Measurements from ENCODE around the gene EXD3. TPM values are rescaled to one million over a fixed set of nuclear protein-coding genes. Genes with fewer than 3 reads are reported as not detected.
A peak's percentile ranks its signal among the peaks of the same experiment; 100 is the strongest.

Gene EXD3
- total RNA-seq, 8 experiments from 2014 or later = 3.2 to 14.8 (median 9.6) TPM

- in situ Hi-C loops (cut with MboI; ENCODE audit: low pct_unique_long_range_greater_than_20kb in 2 of 9, low sequenced_read_pairs in 9 of 9, unreplicated experiment in 9 of 9) = loop anchor here in 6 of 9 experiments (25.0 kb wide), 2 partner anchors 97 to 222 kb away; partner anchors contain the start of genes EXD3 (in 5 of the 6) and NOXA1 (in 5 of the 6)
- Histone ChIP-seq H3K27ac (peak overlapping the region in 1 of 2 donors; percentile 70), H3K4me3 (no peak overlapping the region), H3K4me1 (replicated peaks in 1 of 2) (peaks cover 53 to 75% of the 10 kb centered on the region in 2 donors)
- WGBS, 10 experiments = 80% methylated on average over 1 of the region's 42 CpGs; no CpG with 5 or more reads in 9 of the 10 experiments
- ATAC-seq (replicated peaks in 6 of 8) = peak in 3 of 8 experiments; percentile 0 to 4 (median 0)
Observed at GRCh38 chr9:137314561-137315560, 108.1 kb downstream of the EXD3 start.

DNA sequence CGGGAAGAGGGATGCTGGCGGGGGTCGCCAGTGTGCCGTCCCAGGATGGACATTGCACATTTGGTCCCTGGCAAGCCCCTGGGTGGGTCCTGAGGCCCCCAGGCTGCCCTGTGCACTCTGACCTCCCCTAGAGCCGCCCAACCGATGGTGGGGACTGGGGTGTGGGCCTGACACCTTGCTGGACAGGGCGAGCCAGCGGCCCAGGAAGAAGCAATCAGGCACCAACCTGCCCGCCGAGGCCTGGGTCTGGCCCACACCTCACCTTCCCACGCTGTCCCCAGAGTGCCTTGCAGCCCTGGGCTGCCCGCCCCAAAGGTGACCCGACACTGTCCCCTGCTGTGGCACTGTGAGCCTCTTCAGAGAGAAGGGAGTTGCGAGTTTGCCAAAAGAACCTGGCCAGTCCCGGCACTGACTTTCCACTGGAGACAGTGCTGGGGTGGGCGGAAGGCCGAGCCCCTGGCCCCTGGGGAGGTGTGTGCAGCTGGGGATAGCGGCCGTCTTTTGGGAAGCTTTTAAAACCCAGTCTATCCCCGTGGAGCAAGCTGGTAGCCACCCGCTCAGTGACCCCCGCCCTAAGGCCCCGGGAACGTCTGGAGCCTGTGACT is 108.9 kb downstream of the EXD3 start:
- no peak for ATAC-seq (replicated peaks in 6 of 8)
- Histone ChIP-seq H3K4me3 (no peak overlapping the region), H3K4me1 (replicated peaks in 1 of 2) (peaks cover 53 to 72% of the 10 kb centered on the region in 2 donors), H3K27ac (peak overlapping the region in 1 of 2 donors; percentile 70)
- in situ Hi-C loops (cut with MboI; ENCODE audit: low pct_unique_long_range_greater_than_20kb in 2 of 9, low sequenced_read_pairs in 9 of 9, unreplicated experiment in 9 of 9) = loop anchor here in 6 of 9 experiments (25.0 kb wide), 2 partner anchors 98 to 223 kb away; partner anchors contain the start of genes EXD3 (in 5 of the 6) and NOXA1 (in 5 of the 6)
- 58 to 100% (median 80%) methylated on average over 1 to 4 of the region's 24 CpGs; no CpG with 5 or more reads in 7 of the 10 experiments for WGBS, 10 experiments

DNA sequence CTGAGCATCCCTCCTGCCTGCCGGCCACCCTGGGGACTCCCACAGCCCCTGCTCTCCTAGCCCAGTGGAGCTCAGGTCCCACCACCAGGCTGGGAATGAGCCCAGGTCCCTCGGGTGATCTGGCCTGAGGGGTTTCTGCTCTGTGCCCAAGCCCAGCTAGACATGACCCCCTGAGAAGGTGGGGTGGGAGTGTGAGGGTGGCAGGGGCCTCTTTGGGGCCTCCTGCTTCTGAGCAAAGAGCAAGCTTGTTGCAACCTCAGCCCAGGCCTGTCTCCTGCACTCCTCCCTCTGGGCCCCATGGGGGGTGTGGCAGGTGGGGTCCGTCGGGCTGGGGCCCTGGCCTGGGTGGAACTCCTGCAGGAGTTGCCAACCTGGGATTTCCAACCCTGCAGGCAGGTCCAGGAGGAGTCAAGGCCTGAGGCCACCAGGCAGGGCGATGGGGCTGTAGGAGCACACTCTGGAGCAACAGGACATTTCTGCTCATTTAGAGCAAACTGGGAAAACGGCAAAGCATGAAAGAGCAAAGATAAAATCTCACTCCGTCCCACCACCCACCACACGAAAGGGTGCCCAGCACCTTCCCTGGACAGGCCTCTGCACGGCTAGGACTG is 109.5 kb downstream of the EXD3 start:
- ATAC-seq (replicated peaks in 6 of 8) = peak in 2 of 8 experiments; percentile 4 to 15
- peaks cover 52 to 73% of the 10 kb centered on the region in 2 donors for H3K4me1 ChIP-seq (replicated peaks in 1 of 2)
- no peak overlapping the region for H3K4me3 ChIP-seq
- in situ Hi-C loops (cut with MboI; ENCODE audit: low pct_unique_long_range_greater_than_20kb in 2 of 9, low sequenced_read_pairs in 9 of 9, unreplicated experiment in 9 of 9) = loop anchor here in 6 of 9 experiments (25.0 kb wide), 2 partner anchors 99 to 224 kb away; partner anchors contain the start of genes EXD3 (in 5 of the 6) and NOXA1 (in 5 of the 6)
- WGBS, 10 experiments = 60 to 65% methylated on average over 1 to 2 of the region's 9 CpGs; no CpG with 5 or more reads in 8 of the 10 experiments
- H3K27ac ChIP-seq = peak overlapping the region in 1 of 2 donors; percentile 70

DNA sequence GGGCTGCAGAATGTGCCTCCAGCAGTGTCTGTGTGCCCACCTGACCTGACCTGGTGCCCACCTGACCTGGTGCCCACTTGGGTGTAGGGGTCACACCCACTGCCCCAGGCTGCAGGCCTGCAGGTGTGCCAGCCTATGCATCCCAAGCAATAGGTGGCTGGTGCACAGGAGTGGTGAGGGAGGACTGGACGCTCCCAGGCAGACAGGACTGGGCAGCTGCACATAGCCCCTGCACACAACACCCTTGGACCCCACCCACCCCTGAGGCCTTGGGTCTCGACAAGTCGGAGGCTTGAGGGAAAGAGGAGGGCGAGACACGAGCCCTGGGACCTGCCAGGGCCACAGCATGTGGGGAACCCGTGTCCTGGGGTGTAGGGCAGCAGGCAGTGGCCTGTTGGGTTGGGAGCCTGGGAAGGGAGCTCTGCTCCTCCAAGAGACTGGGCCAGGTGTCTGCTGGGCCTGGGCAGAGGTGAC is 110.1 kb downstream of the EXD3 start:
- 40% methylated on average over 1 of the region's 6 CpGs; no CpG with 5 or more reads in 9 of the 10 experiments for WGBS, 10 experiments
- Histone ChIP-seq H3K27ac (no peak overlapping the region), H3K4me3 (no peak overlapping the region), H3K4me1 (replicated peaks in 1 of 2) (peaks cover 53 to 73% of the 10 kb centered on the region in 2 donors)
- in situ Hi-C loops (cut with MboI; ENCODE audit: low pct_unique_long_range_greater_than_20kb in 2 of 9, low sequenced_read_pairs in 9 of 9, unreplicated experiment in 9 of 9) = loop anchor here in 6 of 9 experiments (25.0 kb wide), 2 partner anchors 99 to 224 kb away; partner anchors contain the start of genes EXD3 (in 5 of the 6) and NOXA1 (in 5 of the 6)
- ATAC-seq (replicated peaks in 6 of 8) = no peak

- Histone ChIP-seq H3K4me3 (no peak overlapping the region), H3K27ac (no peak overlapping the region), H3K4me1 (replicated peaks in 1 of 2) (peaks cover 58 to 73% of the 10 kb centered on the region in 2 donors)
- WGBS, 10 experiments = 80 to 92% (median 83%) methylated on average over 2 to 5 of the region's 28 CpGs; no CpG with 5 or more reads in 7 of the 10 experiments
- no peak for ATAC-seq (replicated peaks in 6 of 8)
- in situ Hi-C loops (cut with MboI; ENCODE audit: low pct_unique_long_range_greater_than_20kb in 2 of 9, low sequenced_read_pairs in 9 of 9, unreplicated experiment in 9 of 9) = loop anchor here in 6 of 9 experiments (25.0 kb wide), 2 partner anchors 100 to 225 kb away; partner anchors contain the start of genes EXD3 (in 5 of the 6) and NOXA1 (in 5 of the 6)
Observed at GRCh38 chr9:137311986-137312851, 110.7 kb downstream of the EXD3 start.

DNA sequence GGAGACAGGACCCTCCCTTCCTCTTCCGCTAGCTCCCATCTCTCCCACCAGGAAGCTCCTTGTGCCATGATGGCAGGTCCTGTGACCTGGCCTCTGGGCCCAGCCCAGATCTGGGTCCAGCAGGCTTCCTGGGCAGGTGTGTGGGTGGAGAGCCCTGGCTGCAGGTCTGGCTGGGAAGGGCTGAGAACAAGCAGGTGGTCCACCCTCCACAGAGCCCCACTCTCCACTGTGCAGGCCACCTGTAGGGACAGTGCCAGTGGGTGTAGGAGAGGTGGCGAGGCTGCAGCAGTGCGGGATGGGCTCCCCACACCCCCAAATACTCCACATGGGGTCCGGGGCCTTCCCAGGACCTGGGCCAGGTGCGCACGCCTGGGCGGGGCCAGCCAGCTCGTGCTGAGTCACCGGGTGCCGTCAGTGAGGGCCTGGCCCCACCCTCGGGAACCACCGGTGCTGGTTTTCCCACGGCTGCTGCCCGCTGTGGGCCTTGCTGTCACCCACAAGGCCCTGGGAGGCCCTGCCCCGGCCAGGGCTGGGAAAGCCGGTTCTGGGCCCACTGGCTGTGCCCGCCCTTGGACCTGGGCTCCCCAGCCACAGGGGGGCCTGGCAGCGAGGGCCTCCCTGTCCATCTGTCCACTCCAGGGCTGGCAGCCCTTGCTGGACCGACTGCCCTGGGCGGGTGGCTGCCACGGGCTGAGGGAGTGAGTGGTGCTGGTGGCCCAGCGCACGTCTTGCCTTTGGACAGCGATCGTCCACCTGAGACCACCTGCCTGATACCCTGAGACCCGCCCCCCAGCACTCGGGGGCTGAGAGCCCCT is 111.6 kb downstream of the EXD3 start:
- H3K4me3 ChIP-seq = no peak overlapping the region
- 80 to 96% (median 87%) methylated on average over 2 to 5 of the region's 27 CpGs; no CpG with 5 or more reads in 7 of the 10 experiments for WGBS, 10 experiments
- ATAC-seq (replicated peaks in 6 of 8) = peak in 3 of 8 experiments; percentile 4 to 22 (median 12)
- H3K27ac ChIP-seq = no peak overlapping the region
- H3K4me1 ChIP-seq (replicated peaks in 1 of 2) = peaks cover 62 to 73% of the 10 kb centered on the region in 2 donors
- in situ Hi-C loops (cut with MboI; ENCODE audit: low pct_unique_long_range_greater_than_20kb in 2 of 9, low sequenced_read_pairs in 9 of 9, unreplicated experiment in 9 of 9) = loop anchor here in 6 of 9 experiments (25.0 kb wide), 2 partner anchors 101 to 226 kb away; partner anchors contain the start of genes EXD3 (in 5 of the 6) and NOXA1 (in 5 of the 6)

DNA sequence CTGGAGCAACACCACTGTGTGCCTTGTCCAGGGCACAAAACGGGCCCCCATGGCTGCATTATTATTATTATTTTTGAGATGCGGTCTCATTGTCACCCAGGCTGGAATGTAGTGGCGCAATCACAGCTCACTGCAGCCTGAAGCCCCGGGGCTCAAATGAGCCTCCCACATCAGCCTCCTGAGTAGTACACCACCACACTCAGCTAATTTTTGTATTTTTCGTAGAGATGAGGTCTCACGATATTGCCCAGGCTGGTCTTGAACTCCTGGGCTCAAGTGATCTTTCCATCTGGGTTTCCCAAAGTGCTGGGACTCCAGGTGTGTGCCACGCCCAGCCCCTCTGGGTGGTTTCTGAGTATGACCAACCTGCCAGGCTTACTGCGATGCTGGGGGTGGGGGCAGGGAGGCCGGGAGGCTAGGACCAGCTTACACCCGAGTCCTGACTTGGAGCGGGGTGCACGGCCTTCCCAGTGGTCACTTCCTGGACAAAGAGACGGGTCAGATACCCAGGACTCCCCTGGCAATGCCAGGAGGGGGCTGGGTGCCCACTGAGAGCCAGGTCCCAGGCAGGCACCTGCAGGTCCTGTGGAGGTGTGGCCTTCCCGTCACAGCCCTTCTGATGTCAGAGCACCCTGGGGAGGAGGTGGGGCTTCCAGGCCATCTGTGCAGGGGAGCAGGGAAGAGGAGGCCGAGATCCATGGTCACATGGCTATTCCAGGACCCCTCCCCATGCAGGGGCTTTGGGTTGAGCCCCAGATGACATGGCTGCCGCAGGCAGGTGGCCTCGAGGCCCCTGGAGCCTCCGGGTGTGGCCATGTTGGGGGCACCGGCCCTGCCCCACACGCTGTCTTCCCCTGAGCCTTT is 112.5 kb downstream of the EXD3 start:
- Histone ChIP-seq H3K4me3 (no peak overlapping the region), H3K27ac (no peak overlapping the region), H3K4me1 (replicated peaks in 1 of 2) (peaks cover 64 to 74% of the 10 kb centered on the region in 2 donors)
- in situ Hi-C loops (cut with MboI; ENCODE audit: low pct_unique_long_range_greater_than_20kb in 2 of 9, low sequenced_read_pairs in 9 of 9, unreplicated experiment in 9 of 9) = loop anchor here in 6 of 9 experiments (25.0 kb wide), 2 partner anchors 102 to 227 kb away; partner anchors contain the start of genes EXD3 (in 5 of the 6) and NOXA1 (in 5 of the 6)
- WGBS, 10 experiments = 40 to 90% (median 86%) methylated on average over 2 to 5 of the region's 20 CpGs; no CpG with 5 or more reads in 5 of the 10 experiments
- peak in 1 of 8 experiments; percentile 35 for ATAC-seq (replicated peaks in 6 of 8)

GRCh38 chr9:137309368-137310188 is 113.4 kb downstream of the EXD3 start:
- no peak overlapping the region for H3K4me3 ChIP-seq
- H3K4me1 ChIP-seq (replicated peaks in 1 of 2) = peaks cover 64 to 72% of the 10 kb centered on the region in 2 donors
- in situ Hi-C loops (cut with MboI; ENCODE audit: low pct_unique_long_range_greater_than_20kb in 2 of 9, low sequenced_read_pairs in 9 of 9, unreplicated experiment in 9 of 9) = loop anchor here in 6 of 9 experiments (25.0 kb wide), 2 partner anchors 103 to 228 kb away; partner anchors contain the start of genes EXD3 (in 5 of the 6) and NOXA1 (in 5 of the 6)
- no peak for ATAC-seq (replicated peaks in 6 of 8)
- H3K27ac ChIP-seq = no peak overlapping the region
- WGBS, 10 experiments = 91 to 100% (median 100%) methylated on average over 2 to 4 of the region's 15 CpGs; no CpG with 5 or more reads in 6 of the 10 experiments

GRCh38 chr9:137308057-137308619 is 114.8 kb downstream of the EXD3 start:
- peak in 4 of 8 experiments; percentile 1 to 7 (median 4) for ATAC-seq (replicated peaks in 6 of 8)
- WGBS, 10 experiments = no CpG with 5 or more reads among the region's 20 CpGs
- peaks cover 55 to 72% of the 10 kb centered on the region in 2 donors for H3K4me1 ChIP-seq (replicated peaks in 1 of 2)

More at GRCh38 chr9:137308057-137308619, 114.8 kb downstream of the EXD3 start:
- no peak overlapping the region for H3K4me3 ChIP-seq
- H3K27ac ChIP-seq = peak overlapping the region in 1 of 2 donors; percentile 48
- in situ Hi-C loops (cut with MboI; ENCODE audit: low pct_unique_long_range_greater_than_20kb in 2 of 9, low sequenced_read_pairs in 9 of 9, unreplicated experiment in 9 of 9) = loop anchor here in 6 of 9 experiments (25.0 kb wide), 2 partner anchors 104 to 229 kb away; partner anchors contain the start of genes EXD3 (in 5 of the 6) and NOXA1 (in 5 of the 6)

Measured in motor neuron (in vitro differentiated cells).